Nephron (organoid): ENCODE measurements around the gene ACOX1.

Experiments used
- H3K27ac Mint-ChIP-seq, 3 experiments: 2 replicates each; pipeline ENCODE4 v1.8.0; 2020; ENCODE audit warnings: mixed read lengths in 3 of 3, mild to moderate bottlenecking in 2 of 3, moderate library complexity in 1 of 3
- H3K27me3 Mint-ChIP-seq: 2 replicates; pipeline ENCODE4 v1.8.0; 2021; ENCODE audit warnings: low read depth, mild to moderate bottlenecking, moderate library complexity, mixed read lengths
- H3K36me3 Mint-ChIP-seq: 2 replicates; pipeline ENCODE4 v1.8.0; 2020; ENCODE audit warnings: low read depth, mixed read lengths
- H3K4me1 Mint-ChIP-seq: 2 replicates; pipeline ENCODE4 v1.8.0; 2020; ENCODE audit warnings: mixed read lengths
- H3K4me3 Mint-ChIP-seq, 3 experiments: 2 replicates each; pipeline ENCODE4 v1.8.0; 2020; ENCODE audit warnings: mild to moderate bottlenecking in 3 of 3, mixed read lengths in 3 of 3, moderate library complexity in 2 of 3
- H3K9me3 Mint-ChIP-seq: 2 replicates; pipeline ENCODE4 v1.8.0; 2020; ENCODE audit warnings: mixed read lengths
- TF ChIP-seq, protein P1 (sequence below), 3 experiments: fragments of 200-600 bp; sonication (generic); IDR thresholded peaks; one replicate each; pipeline ENCODE4 v1.5.0; 2021; ENCODE audit warnings: antibody characterized with exemption in 3 of 3; ENCODE audit not compliant: unreplicated experiment in 3 of 3

Gene ACOX1

GRCh38 chr17:76011951-76012350 is 33.0 kb upstream of the ACOX1 start:
- Mint-ChIP-seq H3K27ac (no peak overlapping the region), H3K36me3 (no peaks in the 10 kb centered on the region), H3K9me3 (no peaks in the 10 kb centered on the region), H3K27me3 (peaks cover 5% of the 10 kb centered on the region), H3K4me3 (no peak overlapping the region), H3K4me1 (peaks cover 9% of the 10 kb centered on the region)
- TF ChIP-seq, protein P1, sequence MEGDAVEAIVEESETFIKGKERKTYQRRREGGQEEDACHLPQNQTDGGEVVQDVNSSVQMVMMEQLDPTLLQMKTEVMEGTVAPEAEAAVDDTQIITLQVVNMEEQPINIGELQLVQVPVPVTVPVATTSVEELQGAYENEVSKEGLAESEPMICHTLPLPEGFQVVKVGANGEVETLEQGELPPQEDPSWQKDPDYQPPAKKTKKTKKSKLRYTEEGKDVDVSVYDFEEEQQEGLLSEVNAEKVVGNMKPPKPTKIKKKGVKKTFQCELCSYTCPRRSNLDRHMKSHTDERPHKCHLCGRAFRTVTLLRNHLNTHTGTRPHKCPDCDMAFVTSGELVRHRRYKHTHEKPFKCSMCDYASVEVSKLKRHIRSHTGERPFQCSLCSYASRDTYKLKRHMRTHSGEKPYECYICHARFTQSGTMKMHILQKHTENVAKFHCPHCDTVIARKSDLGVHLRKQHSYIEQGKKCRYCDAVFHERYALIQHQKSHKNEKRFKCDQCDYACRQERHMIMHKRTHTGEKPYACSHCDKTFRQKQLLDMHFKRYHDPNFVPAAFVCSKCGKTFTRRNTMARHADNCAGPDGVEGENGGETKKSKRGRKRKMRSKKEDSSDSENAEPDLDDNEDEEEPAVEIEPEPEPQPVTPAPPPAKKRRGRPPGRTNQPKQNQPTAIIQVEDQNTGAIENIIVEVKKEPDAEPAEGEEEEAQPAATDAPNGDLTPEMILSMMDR (IDR thresholded peaks at IDR 0.05; ENCODE audit: unreplicated experiment in 3 of 3) = no peak

- Mint-ChIP-seq H3K4me3 (no peak overlapping the region), H3K27me3 (peaks cover 5% of the 10 kb centered on the region), H3K4me1 (peaks cover 17% of the 10 kb centered on the region), H3K27ac (no peak overlapping the region), H3K36me3 (peaks cover 8% of the 10 kb centered on the region), H3K9me3 (no peaks in the 10 kb centered on the region)
- TF ChIP-seq, protein P1 (IDR thresholded peaks at IDR 0.05; ENCODE audit: unreplicated experiment in 3 of 3) = no peak
These were observed 31.1 kb upstream of the ACOX1 start for GRCh38 chr17:76009969-76010661.

DNA sequence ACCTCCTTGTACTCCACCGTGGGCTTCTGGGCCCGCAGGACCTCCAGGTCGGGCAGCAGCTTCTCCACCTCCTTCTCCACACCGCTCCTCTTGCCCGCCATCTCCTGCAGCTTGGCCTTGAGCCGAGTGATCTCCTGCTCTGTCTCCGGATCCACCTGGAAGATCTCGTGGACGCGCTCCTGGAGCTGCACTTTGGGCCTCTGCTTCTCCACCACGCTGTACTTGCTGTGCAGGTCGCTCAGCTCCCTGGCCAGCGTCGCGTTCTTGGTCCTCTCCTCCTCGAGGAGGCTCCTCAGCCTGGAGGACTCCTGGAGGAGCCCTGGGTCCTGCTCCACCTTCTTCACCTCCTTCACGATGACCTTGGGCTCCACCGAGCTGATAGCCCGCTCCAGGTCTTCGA is 30.5 kb upstream of the ACOX1 start:
- no peak overlapping the region for H3K4me3 Mint-ChIP-seq
- peaks cover 5% of the 10 kb centered on the region for H3K27me3 Mint-ChIP-seq
- peaks cover 9% of the 10 kb centered on the region for H3K36me3 Mint-ChIP-seq
- TF ChIP-seq, protein P1 (IDR thresholded peaks at IDR 0.05; ENCODE audit: unreplicated experiment in 3 of 3) = no peak
- peaks cover 19% of the 10 kb centered on the region for H3K4me1 Mint-ChIP-seq
- H3K27ac Mint-ChIP-seq = no peak overlapping the region
- H3K9me3 Mint-ChIP-seq = no peaks in the 10 kb centered on the region

DNA sequence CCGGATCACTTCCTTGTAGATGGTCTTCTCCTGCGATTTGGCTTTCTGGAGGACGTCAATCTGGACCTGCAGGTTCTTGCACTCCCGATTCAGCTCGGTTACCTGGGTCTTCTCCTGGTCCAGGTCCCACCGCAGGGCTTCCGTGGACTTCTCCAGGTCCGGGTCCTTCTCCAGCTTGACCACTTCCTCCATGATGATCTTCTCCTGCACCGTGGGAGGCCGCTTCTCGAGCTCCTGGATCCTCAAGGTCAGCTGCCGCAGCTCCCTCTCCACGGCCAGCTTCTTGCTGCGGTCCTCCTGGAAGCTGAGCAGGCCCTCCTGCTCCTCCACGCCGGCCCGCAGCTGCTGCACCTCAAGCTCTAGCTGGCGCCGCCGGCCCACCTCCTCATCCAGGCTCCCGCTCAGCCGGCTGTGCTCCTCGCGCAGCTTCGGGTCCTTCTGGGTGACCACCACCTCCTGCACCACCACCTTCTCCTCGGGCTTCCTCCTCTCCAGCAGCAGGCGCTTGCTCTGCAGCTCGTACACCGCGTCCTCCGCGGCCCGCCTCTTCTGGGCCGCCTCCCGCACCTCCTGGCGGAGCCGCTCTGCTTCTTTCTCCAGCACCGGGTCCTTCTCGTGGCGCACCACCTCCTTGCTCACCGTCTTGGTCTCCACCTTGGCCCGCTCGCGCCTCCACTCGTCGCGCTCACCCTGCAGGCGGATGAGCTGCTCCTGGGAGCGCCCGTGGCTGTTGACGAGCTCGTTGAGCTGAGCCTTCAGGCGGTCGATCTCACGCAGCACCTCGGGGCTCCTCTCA is 29.9 kb upstream of the ACOX1 start:
- TF ChIP-seq, protein P1 (IDR thresholded peaks at IDR 0.05; ENCODE audit: unreplicated experiment in 3 of 3) = no peak
- Mint-ChIP-seq H3K27ac (no peak overlapping the region), H3K36me3 (peaks cover 9% of the 10 kb centered on the region), H3K4me1 (peaks cover 15% of the 10 kb centered on the region), H3K9me3 (no peaks in the 10 kb centered on the region), H3K4me3 (no peak overlapping the region), H3K27me3 (no peaks in the 10 kb centered on the region)

DNA sequence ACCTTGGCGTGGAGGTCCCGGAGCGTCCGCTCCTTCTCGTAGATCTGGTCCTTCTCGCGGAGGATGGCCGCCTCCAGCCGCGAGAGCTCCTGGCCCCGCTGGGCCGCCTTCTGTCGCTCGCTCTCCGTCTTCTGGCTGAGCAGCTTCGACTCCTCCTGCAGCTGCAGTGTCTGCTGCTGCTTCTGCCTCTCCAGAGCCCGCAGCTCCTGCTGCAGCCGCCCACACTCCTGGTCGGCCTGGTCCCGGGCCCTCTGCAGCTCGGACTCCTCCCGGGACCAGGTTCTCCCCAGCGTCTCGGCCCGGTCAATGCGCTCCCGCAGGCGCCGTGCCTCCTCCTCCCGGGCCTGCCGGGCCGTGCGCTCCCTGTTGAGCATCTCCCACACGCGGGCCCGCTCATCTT is 29.2 kb upstream of the ACOX1 start:
- Mint-ChIP-seq H3K27me3 (no peaks in the 10 kb centered on the region), H3K27ac (no peak overlapping the region)
- TF ChIP-seq, protein P1 (IDR thresholded peaks at IDR 0.05; ENCODE audit: unreplicated experiment in 3 of 3) = no peak

More for the DNA sequence above, 29.2 kb upstream of the ACOX1 start:
- no peaks in the 10 kb centered on the region for H3K9me3 Mint-ChIP-seq
- H3K4me3 Mint-ChIP-seq = no peak overlapping the region
- H3K36me3 Mint-ChIP-seq = peaks cover 13% of the 10 kb centered on the region
- H3K4me1 Mint-ChIP-seq = peaks cover 10% of the 10 kb centered on the region
